K562 (cell line): ENCODE measurements around the gene CCR2. TPM values are rescaled to one million over a fixed set of nuclear protein-coding genes. Genes with fewer than 3 reads are reported as not detected.

ENCODE experiments used
- CEBPB ChIP-seq: fragments of 450-650 bp; IDR thresholded peaks from 2 replicates; pipeline ENCODE4 v1.6.1; 2016; ENCODE audit warnings: missing genetic modification characterization, missing compliant biosample characterization
- CLOCK ChIP-seq: fragments of 250-450 bp; sonication (Bioruptor Pico); IDR thresholded peaks from 2 replicates; pipeline ENCODE4 v1.4.0; 2020; ENCODE audit warnings: mild to moderate bottlenecking, moderate library complexity, borderline replicate concordance
- FOXK1 ChIP-seq: sonication (generic); formaldehyde crosslinking; IDR thresholded peaks from 2 replicates; pipeline ENCODE4 v1.8.0; 2022; ENCODE audit warnings: missing genetic modification reagents, mild to moderate bottlenecking, borderline replicate concordance
- GTF3C2 ChIP-seq: IDR thresholded peaks from 3 replicates; pipeline ENCODE4 v1.6.1; 2011; ENCODE audit warnings: borderline replicate concordance, mild to moderate bottlenecking, moderate library complexity; ENCODE audit not compliant: insufficient read length; ENCODE audit errors: extremely low read depth
- KAT7 ChIP-seq: sonication (generic); formaldehyde crosslinking; IDR thresholded peaks from 2 replicates; pipeline ENCODE4 v1.8.0; 2022; ENCODE audit warnings: missing genetic modification reagents, mild to moderate bottlenecking, borderline replicate concordance
- LCOR ChIP-seq: sonication (generic); formaldehyde crosslinking; IDR thresholded peaks from 2 replicates; pipeline ENCODE4 v1.8.0; 2022; ENCODE audit warnings: mild to moderate bottlenecking, missing genetic modification reagents
- NCOA1 ChIP-seq: fragments of 450-650 bp; IDR thresholded peaks from 2 replicates; pipeline ENCODE4 v1.6.1; 2016; ENCODE audit warnings: low read depth
- NR4A1 ChIP-seq, 2 experiments: fragments of 250-450 bp in 1 of 2; fragments of 450-650 bp in 1 of 2; sonication (Bioruptor Pico) in 1 of 2; IDR thresholded peaks; 2 replicates each; pipeline versions ENCODE4 v1.4.0 to v1.6.1; 2016 to 2020; ENCODE audit warnings: mild to moderate bottlenecking in 2 of 2, missing compliant biosample characterization in 1 of 2, missing genetic modification characterization in 1 of 2, moderate library complexity in 1 of 2
- SETDB1 ChIP-seq: IDR thresholded peaks from one replicate; pipeline ENCODE4 v1.6.1; 2012; ENCODE audit warnings: low read length, control low read depth, inconsistent platforms
- TAF9B ChIP-seq: fragments of 450-650 bp; IDR thresholded peaks from 2 replicates; pipeline ENCODE4 v1.6.1; 2018; ENCODE audit warnings: mild to moderate bottlenecking; ENCODE audit not compliant: partially characterized antibody
- TSC22D4 ChIP-seq: fragments of 450-650 bp; IDR thresholded peaks from 2 replicates; pipeline ENCODE4 v1.6.1; 2016; ENCODE audit warnings: missing genetic modification characterization, missing biosample characterization, control low read depth
- YY1 ChIP-seq, 3 experiments: IDR thresholded peaks; 2 replicates each; pipeline ENCODE4 v1.6.1; 2011; ENCODE audit warnings: low read length in 2 of 3, mild to moderate bottlenecking in 2 of 3, moderate library complexity in 2 of 3, borderline replicate concordance in 1 of 3, control low read depth in 1 of 3, low read depth in 1 of 3; ENCODE audit not compliant: insufficient read depth in 3 of 3, insufficient replicate concordance in 2 of 3, control insufficient read depth in 1 of 3, insufficient read length in 1 of 3; ENCODE audit errors: extremely low read depth in 1 of 3
- ZBTB11 ChIP-seq, 3 experiments: fragments of 200-800 bp in 1 of 3; fragments of 250-450 bp in 1 of 3; fragments of 450-650 bp in 1 of 3; sonication (Bioruptor Pico) in 1 of 3; sonication (Bioruptor generic) in 1 of 3; formaldehyde crosslinking in 1 of 3; IDR thresholded peaks; 2 replicates each; pipeline versions ENCODE4 v1.6.1 to v1.8.0; 2016 to 2022; ENCODE audit warnings: mild to moderate bottlenecking in 2 of 3, missing genetic modification characterization in 2 of 3, missing compliant biosample characterization in 1 of 3, moderate library complexity in 1 of 3
- ZNF175 ChIP-seq: fragments of 200-800 bp; sonication (Bioruptor generic); IDR thresholded peaks from 2 replicates; pipeline ENCODE4 v1.6.1; 2016; ENCODE audit warnings: low read depth, mild to moderate bottlenecking, missing genetic modification characterization, missing compliant biosample characterization
- ZNF23 ChIP-seq: fragments of 250-450 bp; sonication (Bioruptor Pico); IDR thresholded peaks from 2 replicates; pipeline ENCODE4 v1.4.0; 2020; ENCODE audit warnings: mild to moderate bottlenecking
- ZNF354B ChIP-seq: fragments of 250-450 bp; sonication (Bioruptor Pico); IDR thresholded peaks from 2 replicates; pipeline ENCODE4 v1.4.0; 2020
- ZNF696 ChIP-seq: fragments of 250-450 bp; sonication (Bioruptor Pico); conservative IDR thresholded peaks from 2 replicates; pipeline ENCODE4 v1.4.0; 2020; ENCODE audit warnings: mild to moderate bottlenecking, moderate library complexity
- polyA plus RNA-seq, 8 experiments: library from polyadenylated mRNA; depleted of rRNA in 4 of 8; stranded (reverse) in 5 of 8; unstranded in 3 of 8; fragments of >200 nt; fragmentation: Nextera tagmentation in 2 of 8; fragmentation: Illumina TruSeq in 1 of 8; extraction: Ambion mirVana in 2 of 8; extraction: Trizol in 1 of 8; gene quantifications; 2 replicates each; pipeline versions ENCODE4 v1.2.1 to v1.2.3, GENCODE V29; 2011 to 2014; ENCODE audit warnings: inconsistent platforms in 1 of 8, missing spikeins in 1 of 8
- total RNA-seq, 7 experiments: library from RNA; depleted of rRNA in 6 of 7; stranded (reverse); fragments of >200 nt in 6 of 7; fragmentation: Illumina TruSeq in 2 of 7; extraction: Trizol in 2 of 7; gene quantifications; 2 replicates each; pipeline versions ENCODE4 v1.2.1 to v1.2.3, GENCODE V29; 2011 to 2021; ENCODE audit warnings: low replicate concordance in 1 of 7

CCR2 gene
- total and polyA plus RNA-seq, 9 of the 15 experiments (the other 6 are each of a cell fraction or from before 2014, with no cell fraction given): not detected

DNA sequence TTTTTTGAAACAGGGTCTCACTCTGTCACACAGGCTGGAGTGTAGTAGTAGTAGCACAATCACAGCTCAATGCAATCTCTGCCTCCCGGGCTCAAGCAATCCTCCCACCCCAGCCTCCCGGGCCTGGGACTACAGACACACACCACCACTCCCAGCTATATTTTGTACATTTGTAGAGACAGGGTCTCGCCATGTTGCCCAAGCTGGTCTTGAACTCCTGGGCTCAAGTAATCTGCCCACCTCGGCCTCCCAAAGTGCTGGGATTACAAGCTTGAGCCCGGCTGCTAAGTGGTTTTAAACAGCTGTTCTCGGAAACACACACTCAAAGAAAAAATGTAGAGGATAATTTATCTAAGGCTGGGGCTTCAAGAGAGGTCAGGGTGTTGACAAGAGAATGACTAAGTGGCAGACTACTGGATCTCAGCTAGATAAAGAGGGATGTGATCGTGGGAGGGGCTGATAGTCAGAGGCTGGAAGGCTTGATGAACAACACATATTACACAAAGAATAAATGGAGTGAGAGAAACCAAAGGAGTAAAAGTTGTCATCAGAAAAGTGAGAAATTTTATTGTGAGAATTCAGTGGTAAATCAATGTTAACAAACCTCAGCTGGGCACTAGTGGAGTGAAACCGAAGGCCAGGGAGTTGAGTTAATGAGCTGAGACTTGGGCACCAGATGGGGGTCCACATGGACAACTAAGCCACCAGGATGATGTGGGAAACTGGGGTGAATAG, 46.3 kb downstream of the CCR2 start (continued):
- no peak for TF ChIP-seq YY1 (IDR thresholded peaks at IDR 0.05; ENCODE audit: borderline replicate concordance in 1 of 3, control insufficient read depth in 1 of 3, extremely low read depth in 1 of 3, insufficient read depth in 3 of 3, insufficient read length in 1 of 3, insufficient replicate concordance in 2 of 3, low read depth in 1 of 3, low read length in 2 of 3)
- TF ChIP-seq ZBTB11 (CRISPR knock-in tag; IDR thresholded peaks at IDR 0.05): no peak; a peak in 1 of 6 replicates
- no peak for TF ChIP-seq ZNF354B (CRISPR knock-in tag)
- TF ChIP-seq SETDB1: no peak
- no peak for TF ChIP-seq ZNF23 (CRISPR knock-in tag)
- TF ChIP-seq CLOCK (CRISPR knock-in tag): no peak
- TF ChIP-seq LCOR (CRISPR knock-in tag): no peak
- TF ChIP-seq ZNF175 (CRISPR knock-in tag): no peak
- no peak for TF ChIP-seq NR4A1 (CRISPR knock-in tag; IDR thresholded peaks at IDR 0.05)
- TF ChIP-seq NR4A1 (tag; IDR thresholded peaks at IDR 0.05): no peak
- no peak for TF ChIP-seq FOXK1 (CRISPR knock-in tag)
- peak; percentile 61 for TF ChIP-seq TAF9B
- no peak for TF ChIP-seq ZNF696
- TF ChIP-seq NCOA1: peak; percentile 54; the same call in 1 of the 2 replicates
- TF ChIP-seq CEBPB: no peak
- no peak for TF ChIP-seq KAT7 (CRISPR knock-in tag)
- no peak for TF ChIP-seq GTF3C2
- no peak for TF ChIP-seq TSC22D4
